Activated effector memory CD4-positive, alpha-beta T cell treated with Interleukin-2 at 50 U/mL for 16 hours (primary cell): Measurements from ENCODE around the gene OR56A1.
"Not testable (repeated sequence)": the region's sequence is repeated elsewhere in the genome, so short reads cannot be mapped to it uniquely, and the experiment has no call there.

Experiments
- DNase-seq: peaks from one replicate; pipeline ENCODE4 v3.0.0-alpha.2; 2020

Gene OR56A1

DNA sequence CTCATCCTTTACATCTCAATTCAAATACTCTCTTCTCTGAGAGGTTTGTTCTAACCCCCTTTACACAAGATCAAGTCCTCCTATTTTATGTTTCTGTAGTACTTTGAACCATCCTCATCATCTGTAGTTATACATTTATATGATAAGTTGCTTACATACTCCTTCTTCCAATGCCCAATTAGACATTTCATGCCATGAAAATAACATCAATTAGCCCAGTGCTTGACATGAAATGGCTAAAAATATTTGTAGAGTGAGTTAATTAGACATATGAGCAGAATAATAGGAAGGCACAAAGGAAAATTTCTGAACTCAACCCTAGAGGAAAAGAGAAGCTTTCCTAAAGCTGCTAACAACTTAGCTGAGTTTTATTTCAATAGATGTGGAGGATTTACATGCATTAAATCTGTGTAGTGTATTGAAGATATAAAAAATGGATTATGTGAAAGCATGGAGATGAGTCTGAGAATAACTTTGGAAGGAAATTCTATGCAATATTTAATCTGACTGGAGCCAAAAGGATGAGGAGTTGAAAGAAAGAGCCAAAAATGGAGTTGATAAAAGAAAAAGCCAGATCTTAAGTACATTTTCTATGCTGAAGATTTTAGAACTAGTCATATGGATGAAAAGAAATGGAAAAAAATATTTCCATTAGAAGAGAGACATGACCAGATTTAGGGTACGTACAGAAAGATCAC is at the start of gene OR56A1:
Gene OR56A1, minus strand, starts transcription at position 51 of the 698 bp plus-strand sequence. CDS start 3,066 bp downstream, outside the sequence.
- DNase-seq = no peak

- DNase-seq = no peak
These were observed 48.9 kb upstream of the OR56A1 start for GRCh38 chr11:6079463-6079862.

DNA sequence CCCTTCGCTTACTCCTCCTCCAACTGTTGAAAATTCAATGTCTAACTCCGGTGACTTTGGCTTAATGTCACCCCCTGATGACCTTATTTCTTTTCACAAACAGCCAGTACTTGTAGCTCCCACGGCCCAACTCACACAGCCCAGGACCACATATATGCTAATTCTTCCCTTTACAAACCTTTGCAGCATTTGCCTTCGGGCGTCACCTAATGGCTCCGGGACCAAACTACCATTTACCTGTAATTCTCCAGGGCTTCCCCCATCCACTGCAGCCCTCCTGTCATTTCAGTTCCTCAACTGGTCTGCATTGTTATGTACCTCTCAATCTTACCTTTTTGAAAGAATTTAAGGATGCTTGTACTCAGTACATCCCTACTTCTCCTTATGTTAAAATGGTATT is 47.2 kb upstream of the OR56A1 start:
- no peak for DNase-seq

DNA sequence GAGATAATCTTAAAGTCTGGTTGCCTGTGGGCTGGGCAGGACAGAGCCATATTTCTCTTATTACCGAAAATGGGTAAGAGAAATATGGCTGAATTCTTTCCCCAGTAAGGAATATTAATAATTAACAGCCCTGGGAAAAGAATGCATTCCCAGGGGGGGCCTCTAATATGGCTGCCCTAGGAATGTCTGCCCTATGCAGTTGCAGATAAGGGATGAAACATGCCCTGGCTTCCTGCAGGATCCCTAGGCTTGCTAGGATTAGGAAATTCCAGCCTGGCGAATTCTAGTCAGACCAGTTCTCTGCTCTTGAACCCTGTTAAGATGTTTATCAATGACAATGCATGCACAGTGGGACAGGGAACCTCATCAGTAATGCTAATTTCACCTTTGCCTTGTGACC is 45.9 kb upstream of the OR56A1 start:
- DNase-seq = not testable (repeated sequence)

DNA sequence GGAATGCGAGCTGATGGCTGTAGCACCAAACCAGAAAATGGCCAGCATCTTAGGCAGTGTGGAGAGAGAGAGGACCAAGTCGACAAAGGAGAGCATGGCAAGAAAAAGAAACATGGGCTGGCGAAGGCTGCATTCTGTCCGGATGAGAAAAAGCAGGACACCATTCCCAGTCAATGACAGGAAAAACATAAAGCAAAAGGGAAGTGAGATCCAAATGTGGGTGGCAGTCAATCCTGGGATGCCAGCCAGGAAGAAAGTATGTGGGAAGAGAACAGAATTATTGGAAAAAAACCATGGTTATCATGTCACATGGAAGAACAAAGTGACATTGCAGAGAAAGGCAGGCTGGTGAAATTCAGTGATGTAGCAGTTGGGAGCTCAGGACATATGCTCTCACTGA is 36.9 kb upstream of the OR56A1 start:
- no peak for DNase-seq

GRCh38 chr11:6062691-6063358 is 32.3 kb upstream of the OR56A1 start:
- no peak for DNase-seq

DNA sequence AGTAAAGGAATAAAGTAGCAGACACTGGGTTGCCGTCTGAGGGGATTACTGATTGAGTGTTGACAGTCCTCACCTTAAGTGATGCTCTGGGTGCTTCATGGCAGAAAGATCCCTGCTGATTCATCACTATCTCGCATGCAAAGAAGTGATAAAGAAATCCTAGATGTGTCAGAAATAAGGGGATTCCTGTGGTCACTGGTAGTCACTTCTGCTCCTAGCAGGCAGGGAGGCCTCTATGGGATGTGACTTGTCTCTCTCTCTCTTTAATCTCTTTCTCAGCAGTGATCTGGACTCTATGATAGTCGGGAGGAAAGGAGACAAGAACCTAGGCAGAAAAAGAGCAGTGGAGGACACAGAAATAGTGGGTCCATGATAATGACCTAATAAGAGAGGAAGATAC is 30.9 kb upstream of the OR56A1 start:
- DNase-seq = no peak

DNA sequence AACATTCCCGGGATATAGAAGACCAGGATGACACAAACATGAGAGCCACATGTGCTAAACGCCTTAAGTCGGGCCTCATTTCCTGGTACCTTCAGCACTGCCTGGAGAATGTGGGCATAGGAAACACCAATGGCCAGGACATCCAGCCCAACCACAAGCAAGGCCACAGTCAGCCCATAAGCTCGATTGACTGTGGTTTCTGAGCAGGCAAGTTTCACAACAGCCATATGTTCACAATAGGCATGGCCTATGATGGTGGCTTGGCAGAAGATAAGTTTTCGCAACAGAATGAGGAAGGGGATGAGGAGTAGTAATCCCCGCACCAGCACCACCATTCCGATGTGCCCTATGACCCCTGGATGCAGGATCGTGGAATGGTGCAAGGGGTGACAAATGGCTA is 26.9 kb upstream of the OR56A1 start:
- DNase-seq = no peak

DNA sequence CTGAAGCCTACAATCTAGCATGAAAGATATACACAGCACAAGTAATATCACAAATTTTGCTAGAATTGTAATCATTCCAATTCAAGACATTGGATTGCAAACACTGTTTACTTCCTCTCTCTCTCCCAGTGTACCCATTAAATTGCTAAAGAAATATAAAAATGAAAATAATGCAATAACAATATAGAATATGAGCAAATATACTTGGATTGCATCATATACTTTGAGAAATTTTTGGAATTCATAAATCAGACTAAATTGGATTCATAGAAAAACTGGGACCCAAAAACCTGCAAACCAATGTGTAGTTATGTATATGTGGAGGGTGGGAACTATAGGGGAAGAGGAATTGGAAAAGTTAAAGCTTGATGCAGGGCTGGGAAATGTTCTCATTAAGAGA is 25.0 kb upstream of the OR56A1 start:
- no peak for DNase-seq

DNA sequence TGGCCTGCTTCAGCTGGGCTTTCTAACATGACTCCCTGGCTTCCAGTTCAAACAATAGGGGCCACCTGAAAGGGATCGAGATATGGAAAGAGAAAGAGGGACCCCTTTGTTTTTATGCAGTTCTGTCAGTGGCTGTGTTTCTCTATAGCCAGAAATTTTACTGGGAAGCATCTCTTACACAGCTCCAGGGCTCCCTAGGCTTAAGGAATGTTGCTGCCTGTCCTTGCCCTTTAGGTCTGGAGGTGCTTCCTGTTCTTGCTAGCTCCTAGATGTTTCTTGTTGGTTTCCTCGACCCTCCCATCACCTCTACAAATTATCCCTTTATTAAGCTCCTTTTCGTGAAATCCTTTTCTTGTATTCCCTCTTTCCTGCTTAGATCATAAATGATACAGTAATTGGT is 21.8 kb upstream of the OR56A1 start:
- no peak for DNase-seq

DNA sequence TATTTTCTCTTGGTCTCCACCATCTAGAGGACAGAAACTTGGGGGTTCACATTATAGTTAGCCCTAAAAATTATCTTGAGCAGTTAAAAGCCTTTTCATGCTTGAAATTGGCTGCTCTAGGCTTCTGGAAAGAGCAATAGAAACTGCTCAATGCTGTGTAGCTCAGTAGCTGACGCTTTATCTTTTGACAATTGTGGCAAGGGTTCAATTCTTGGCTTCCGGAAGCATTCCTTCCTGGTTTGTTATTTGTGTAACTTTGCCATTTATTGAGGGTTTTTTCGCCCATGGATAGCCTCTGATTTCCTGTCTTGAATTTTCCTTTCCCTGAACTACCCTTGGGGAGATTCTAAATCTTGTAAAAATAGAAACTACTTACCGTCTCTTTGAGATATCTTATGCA is 10.3 kb upstream of the OR56A1 start:
- DNase-seq = no peak

GRCh38 chr11:6027501-6027900 is 3.1 kb downstream of the OR56A1 start:
- DNase-seq = no peak

GRCh38 chr11:6025056-6025455 is 5.5 kb downstream of the OR56A1 start:
- DNase-seq = no peak

- DNase-seq = no peak
These were observed 7.6 kb downstream of the OR56A1 start for GRCh38 chr11:6022956-6023355.

- DNase-seq = no peak
These were observed 17.5 kb downstream of the OR56A1 start for GRCh38 chr11:6013042-6013441.

- no peak for DNase-seq
These were observed 18.4 kb downstream of the OR56A1 start for GRCh38 chr11:6012035-6012668.

GRCh38 chr11:6006846-6007245 is 23.7 kb downstream of the OR56A1 start, which contains the start of gene OR56A4:
TSS of gene OR56A4 (minus strand) at chr11:6006946. CDS start at chr11:6002992, 3,954 bp downstream.
- DNase-seq = no peak

GRCh38 chr11:6006395-6006794 is 24.2 kb downstream of the OR56A1 start:
- no peak for DNase-seq

DNA sequence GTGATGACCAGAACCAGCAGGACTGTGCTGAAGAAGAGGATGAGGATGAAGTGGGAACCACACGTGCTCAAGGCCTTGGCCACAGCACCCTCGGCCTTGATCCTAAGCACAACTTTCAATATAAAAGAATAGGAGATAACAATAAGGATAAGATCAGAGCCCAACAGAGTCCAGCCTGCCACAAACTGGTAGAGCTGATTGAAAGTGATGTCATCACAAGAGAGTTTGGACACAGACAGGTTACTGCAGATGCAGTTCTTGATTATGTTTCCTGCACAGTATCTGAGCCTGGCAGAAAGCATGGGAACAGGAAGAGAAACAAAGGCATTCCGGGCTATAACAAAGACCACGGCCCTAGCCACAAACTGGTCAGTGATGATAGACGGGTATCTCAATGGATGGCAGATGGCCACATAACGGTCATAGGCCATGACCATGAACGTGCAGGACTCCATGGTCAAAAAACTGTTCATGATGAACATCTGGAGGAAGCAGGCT is 28.3 kb downstream of the OR56A1 start:
- no peak for DNase-seq

- no peak for DNase-seq
These were observed 35.8 kb downstream of the OR56A1 start for GRCh38 chr11:5994791-5995190.

DNA sequence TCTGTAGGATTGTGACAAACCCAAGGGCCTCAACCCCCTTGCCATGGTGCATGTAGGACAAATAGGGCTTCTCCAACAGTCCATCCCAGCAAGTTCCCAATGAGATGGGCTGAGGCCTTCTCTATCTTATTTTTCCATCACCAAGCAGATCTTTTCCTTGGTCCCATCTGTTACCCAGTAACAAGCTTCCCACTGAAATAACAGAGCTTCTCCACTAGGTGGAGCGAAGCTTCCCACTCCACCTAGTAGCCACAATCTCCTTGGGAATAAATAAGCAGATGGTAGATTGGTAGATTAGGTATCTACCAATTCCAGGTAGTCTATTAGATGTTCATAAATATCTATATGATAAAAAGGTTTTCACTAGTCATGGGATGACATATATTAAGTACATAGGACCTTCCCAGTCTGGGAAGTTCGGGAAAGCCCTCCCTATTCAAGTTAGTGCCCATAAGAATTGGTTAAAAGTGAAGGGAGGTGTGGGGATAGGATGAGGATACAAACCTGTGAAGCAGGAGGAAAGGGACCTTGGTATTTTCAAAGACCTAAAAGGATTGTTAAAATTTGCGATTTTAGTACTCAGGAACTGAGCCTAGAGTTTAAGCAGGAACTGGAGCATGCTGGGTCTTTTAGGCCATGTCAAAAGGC is 37.8 kb downstream of the OR56A1 start:
- DNase-seq = no peak

- DNase-seq = no peak
These were observed 38.4 kb downstream of the OR56A1 start for GRCh38 chr11:5992150-5992549.

- DNase-seq = no peak
These were observed 41.4 kb downstream of the OR56A1 start for GRCh38 chr11:5989203-5989602.
